HCT116 (cell line): ENCODE data around the gene RBM33. TPM values are rescaled to one million over a fixed set of nuclear protein-coding genes. Genes with fewer than 3 reads are reported as not detected.

Source experiments
- ATAC-seq: fragments of 200-7000 bp; cut with Tn5 transposase; 2 replicates; pipeline ENCODE4 v1.9.1; 2020; ENCODE audit warnings: mild to moderate bottlenecking, moderate library complexity
- BruUV-seq: library from RNA; stranded (reverse); fragments of 400-500 nt; replicated peaks from 2 replicates; lab custom pipeline; 2021; lab: Mats Ljungman, UMichigan
- CTCF ChIA-PET: fragments of 300-600 bp; sonication (Branson Sonifier 250); formaldehyde crosslinking; loops from one replicate; lab custom pipeline; 2021; ENCODE audit warnings: antibody characterized with exemption; lab: Charles Lee
- POLR2A ChIA-PET: fragments of 300-600, 350-600 bp; sonication (Branson Sonifier 250); formaldehyde crosslinking; loops from one replicate; lab custom pipeline; 2021; ENCODE audit warnings: antibody characterized with exemption; lab: Charles Lee
- RAD21 ChIA-PET, 2 experiments: fragments of 300-600 bp; sonication (Branson Sonifier 250); formaldehyde crosslinking; loops; one replicate each; lab custom pipeline; 2023; ENCODE audit warnings: low total read pairs in 2 of 2; ENCODE audit not compliant: uncharacterized antibody in 2 of 2, unreplicated experiment in 2 of 2, low non-redundant PET in 1 of 2; lab: Charles Lee
- DNase-seq: peaks from one replicate; pipeline ENCODE4 v3.0.0-alpha.2; 2010; ENCODE audit warnings: low read depth, low spot score
- H2AFZ ChIP-seq: fragments of 200-600 bp; shearing (Covaris generic), sonication (generic); 2 replicates; pipeline ENCODE4 v1.6.1; 2017; ENCODE audit warnings: low read depth, mixed run types, mixed read lengths, antibody characterized with exemption, low read length; ENCODE audit not compliant: poor library complexity, severe bottlenecking
- H3K27ac ChIP-seq: 2 replicates; pipeline ENCODE4 v1.5.1; 2012; ENCODE audit warnings: low read depth, low read length
- H3K27me3 ChIP-seq: fragments of 200-600 bp; sonication (generic); 2 replicates; pipeline ENCODE4 v1.6.1; 2016; ENCODE audit warnings: mixed run types, low read length, mixed read lengths; ENCODE audit not compliant: insufficient read depth
- H3K36me3 ChIP-seq, 2 experiments: fragments of 200-500 bp in 1 of 2; fragments of 200-600 bp in 1 of 2; sonication (Bioruptor generic) in 1 of 2; sonication (generic) in 1 of 2; 2 replicates each; pipeline versions ENCODE4 v1.5.1 to v1.6.1; 2014 to 2016; ENCODE audit warnings: low read length in 2 of 2, inconsistent platforms in 1 of 2, mixed read lengths in 1 of 2, mixed run types in 1 of 2; ENCODE audit not compliant: insufficient read depth in 2 of 2, control insufficient read depth in 1 of 2
- H3K4me1 ChIP-seq, 2 experiments: fragments of 200-600 bp in 1 of 2; sonication (generic) in 1 of 2; 2 replicates each; pipeline versions ENCODE4 v1.5.1 to v1.6.1; 2012 to 2017; ENCODE audit warnings: low read length in 2 of 2, inconsistent platforms in 1 of 2, mild to moderate bottlenecking in 1 of 2, mixed read lengths in 1 of 2, mixed run types in 1 of 2, moderate library complexity in 1 of 2; ENCODE audit not compliant: insufficient read depth in 2 of 2, control insufficient read depth in 1 of 2
- H3K4me2 ChIP-seq: fragments of 200-600 bp; sonication (generic); 2 replicates; pipeline ENCODE4 v1.6.1; 2017; ENCODE audit warnings: mixed run types, low read length, mixed read lengths
- H3K4me3 ChIP-seq, 2 experiments: fragments of 200-600 bp in 1 of 2; sonication (generic) in 1 of 2; replicated peaks in 1 of 2; 2 replicates each; pipeline ENCODE4 v1.5.1; 2011 to 2016; ENCODE audit warnings: low read length in 2 of 2, control low read depth in 1 of 2, low read depth in 1 of 2, mild to moderate bottlenecking in 1 of 2, mixed read lengths in 1 of 2, mixed run types in 1 of 2
- H3K79me2 ChIP-seq: fragments of 200-600 bp; sonication (generic); 2 replicates; pipeline ENCODE4 v1.6.1; 2017; ENCODE audit warnings: mild to moderate bottlenecking, mixed run types, low read length, moderate library complexity, mixed read lengths; ENCODE audit not compliant: insufficient read depth
- H3K9ac ChIP-seq: fragments of 200-600 bp; sonication (generic); 2 replicates; pipeline ENCODE4 v1.6.1; 2016; ENCODE audit warnings: low read length, mixed read lengths
- H3K9me2 ChIP-seq: fragments of 200-600 bp; sonication (generic), shearing (Covaris generic); 2 replicates; pipeline ENCODE4 v1.6.1; 2017; ENCODE audit warnings: mixed run types, mild to moderate bottlenecking, moderate library complexity; ENCODE audit not compliant: insufficient read depth
- H3K9me3 ChIP-seq, 2 experiments: fragments of 200-500 bp in 1 of 2; fragments of 200-600 bp in 1 of 2; sonication (Bioruptor generic) in 1 of 2; sonication (generic) in 1 of 2; 2 replicates each; pipeline ENCODE4 v1.6.1; 2014 to 2017; ENCODE audit warnings: low read length in 2 of 2, mixed read lengths in 2 of 2, inconsistent platforms in 1 of 2, low read depth in 1 of 2, mild to moderate bottlenecking in 1 of 2, mixed run types in 1 of 2, moderate library complexity in 1 of 2; ENCODE audit not compliant: control insufficient read depth in 1 of 2, insufficient read depth in 1 of 2
- H4K20me1 ChIP-seq: fragments of 200-600 bp; sonication (generic), shearing (Covaris generic); 2 replicates; pipeline ENCODE4 v1.6.1; 2017; ENCODE audit warnings: mixed run types, mild to moderate bottlenecking, moderate library complexity; ENCODE audit not compliant: insufficient read depth
- EZH2phosphoT487 ChIP-seq: fragments of 200-600 bp; IDR thresholded peaks from 2 replicates; pipeline ENCODE4 v1.6.1; 2018; ENCODE audit warnings: antibody characterized with exemption, borderline replicate concordance
- JUND ChIP-seq: IDR thresholded peaks from 2 replicates; pipeline ENCODE4 v1.6.1; 2012
- POLR2A ChIP-seq: IDR thresholded peaks from 2 replicates; pipeline ENCODE4 v1.7.0; 2011; ENCODE audit warnings: borderline replicate concordance; ENCODE audit not compliant: insufficient read depth, insufficient read length; ENCODE audit errors: extremely low read depth
- SIN3A ChIP-seq: IDR thresholded peaks from 2 replicates; pipeline ENCODE4 v1.6.1; 2012; ENCODE audit warnings: low read depth
- ZNF274 ChIP-seq: fragments of 200-500 bp; sonication (Bioruptor generic); IDR thresholded peaks from 2 replicates; pipeline ENCODE4 v1.6.1; 2014; ENCODE audit warnings: mild to moderate bottlenecking, low read depth, low read length, inconsistent platforms
- intact Hi-C: fragments of 100-400 bp; cut with micrococcal nuclease; formaldehyde crosslinking; loops from 2 replicates; pipeline ENCODE4 v1.10.0; 2022
- total RNA-seq: library from RNA; stranded (reverse); gene quantifications from one replicate; pipeline ENCODE4 v1.2.1, GENCODE V29; 2021; ENCODE audit not compliant: unreplicated experiment
- TF ChIP-seq, protein P1 (sequence below): IDR thresholded peaks from 2 replicates; pipeline ENCODE4 v1.6.1; 2012; ENCODE audit warnings: low read depth
- TF ChIP-seq, protein P2 (sequence below): IDR thresholded peaks from 2 replicates; pipeline ENCODE4 v1.6.1; 2012

RBM33 gene
- total RNA-seq, 1 experiment from 2014 or later = 64.3 TPM

DNA sequence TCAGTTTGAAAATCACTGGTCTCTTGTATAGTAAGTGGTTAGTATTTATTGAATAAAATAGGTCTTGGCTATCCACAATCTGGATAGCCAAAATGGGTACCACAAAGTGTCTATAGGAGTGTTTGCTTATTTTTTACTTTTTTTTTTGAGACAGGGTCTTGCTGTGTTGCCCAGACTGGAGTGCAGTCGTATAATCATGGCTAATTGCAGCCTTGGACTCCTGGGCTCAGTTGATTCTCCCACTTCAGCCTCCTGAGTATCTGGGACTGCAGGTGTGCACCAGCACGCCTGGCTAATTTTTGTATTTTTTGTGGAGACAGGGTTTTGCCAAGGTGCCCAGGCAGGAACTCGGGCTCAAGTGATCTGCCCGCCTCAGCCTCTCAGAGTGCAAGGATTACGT is 2.8 kb downstream of the RBM33 start:
- peaks cover 2 to 27% of the 10 kb centered on the region in 2 experiments; a peak in 2 of 4 replicates for H3K36me3 ChIP-seq
- H4K20me1 ChIP-seq = peaks cover 10% of the 10 kb centered on the region; the same call in 1 of the 2 replicates
- H3K27ac ChIP-seq = no peak overlapping the region
- intact Hi-C loops = no loop called here
- no peak overlapping the region for H3K9ac ChIP-seq
- ChIA-PET POLR2A (no interaction called here), RAD21 (no interaction called here), CTCF (no interaction called here)
- H3K9me3 ChIP-seq = peaks cover 5 to 10% of the 10 kb centered on the region in 2 experiments; a peak in 2 of 4 replicates
- ATAC-seq (no peak), DNase-seq (no peak)
- BruUV-seq = no TSS peak
- no peaks in the 10 kb centered on the region for H3K27me3 ChIP-seq
- H3K9me2 ChIP-seq = no peaks in the 10 kb centered on the region
- H3K4me1 ChIP-seq = peaks cover 7 to 13% of the 10 kb centered on the region in 2 experiments; a peak in 2 of 4 replicates
- H3K4me3 ChIP-seq = no peak overlapping the region
- H3K4me2 ChIP-seq = no peak overlapping the region
- no peak for TF ChIP-seq ZNF274
- TF ChIP-seq, protein P1, sequence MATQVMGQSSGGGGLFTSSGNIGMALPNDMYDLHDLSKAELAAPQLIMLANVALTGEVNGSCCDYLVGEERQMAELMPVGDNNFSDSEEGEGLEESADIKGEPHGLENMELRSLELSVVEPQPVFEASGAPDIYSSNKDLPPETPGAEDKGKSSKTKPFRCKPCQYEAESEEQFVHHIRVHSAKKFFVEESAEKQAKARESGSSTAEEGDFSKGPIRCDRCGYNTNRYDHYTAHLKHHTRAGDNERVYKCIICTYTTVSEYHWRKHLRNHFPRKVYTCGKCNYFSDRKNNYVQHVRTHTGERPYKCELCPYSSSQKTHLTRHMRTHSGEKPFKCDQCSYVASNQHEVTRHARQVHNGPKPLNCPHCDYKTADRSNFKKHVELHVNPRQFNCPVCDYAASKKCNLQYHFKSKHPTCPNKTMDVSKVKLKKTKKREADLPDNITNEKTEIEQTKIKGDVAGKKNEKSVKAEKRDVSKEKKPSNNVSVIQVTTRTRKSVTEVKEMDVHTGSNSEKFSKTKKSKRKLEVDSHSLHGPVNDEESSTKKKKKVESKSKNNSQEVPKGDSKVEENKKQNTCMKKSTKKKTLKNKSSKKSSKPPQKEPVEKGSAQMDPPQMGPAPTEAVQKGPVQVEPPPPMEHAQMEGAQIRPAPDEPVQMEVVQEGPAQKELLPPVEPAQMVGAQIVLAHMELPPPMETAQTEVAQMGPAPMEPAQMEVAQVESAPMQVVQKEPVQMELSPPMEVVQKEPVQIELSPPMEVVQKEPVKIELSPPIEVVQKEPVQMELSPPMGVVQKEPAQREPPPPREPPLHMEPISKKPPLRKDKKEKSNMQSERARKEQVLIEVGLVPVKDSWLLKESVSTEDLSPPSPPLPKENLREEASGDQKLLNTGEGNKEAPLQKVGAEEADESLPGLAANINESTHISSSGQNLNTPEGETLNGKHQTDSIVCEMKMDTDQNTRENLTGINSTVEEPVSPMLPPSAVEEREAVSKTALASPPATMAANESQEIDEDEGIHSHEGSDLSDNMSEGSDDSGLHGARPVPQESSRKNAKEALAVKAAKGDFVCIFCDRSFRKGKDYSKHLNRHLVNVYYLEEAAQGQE = no peak
- no peak for TF ChIP-seq JUND
- TF ChIP-seq, protein P2, sequence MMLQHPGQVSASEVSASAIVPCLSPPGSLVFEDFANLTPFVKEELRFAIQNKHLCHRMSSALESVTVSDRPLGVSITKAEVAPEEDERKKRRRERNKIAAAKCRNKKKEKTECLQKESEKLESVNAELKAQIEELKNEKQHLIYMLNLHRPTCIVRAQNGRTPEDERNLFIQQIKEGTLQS = no peak
- no peak for TF ChIP-seq EZH2phosphoT487
- TF ChIP-seq POLR2A = no peak
- TF ChIP-seq SIN3A = no peak
- H3K79me2 ChIP-seq = peaks cover 81% of the 10 kb centered on the region
- H2AFZ ChIP-seq = no peak overlapping the region
